Caco-2 (cell line): ENCODE results near the gene HEXA. TPM values are rescaled to one million over a fixed set of nuclear protein-coding genes. Genes with fewer than 3 reads are reported as not detected.

ENCODE experiments used
- BruUV-seq: library from RNA; stranded (reverse); fragments of 400-500 nt; replicated peaks from 2 replicates; lab custom pipeline; 2021; lab: Mats Ljungman, UMichigan
- CTCF ChIA-PET: fragments of 300-600 bp; sonication (Branson Sonifier 250); formaldehyde crosslinking; loops from one replicate; lab custom pipeline; 2022; ENCODE audit warnings: antibody characterized with exemption; lab: Charles Lee
- POLR2A ChIA-PET: fragments of 300-600 bp; sonication (Branson Sonifier 250); formaldehyde crosslinking; loops from one replicate; lab custom pipeline; 2022; ENCODE audit warnings: antibody characterized with exemption; lab: Charles Lee
- DNase-seq, 2 experiments: peaks; one replicate each; pipeline versions ENCODE4 v3.0.0 to v3.0.0-alpha.2; 2020 to 2022
- H3K27me3 ChIP-seq: replicated peaks from 2 replicates; pipeline ENCODE4 v1.6.0; 2011; ENCODE audit warnings: low read length; ENCODE audit not compliant: control insufficient read depth, insufficient read depth
- H3K36me3 ChIP-seq: 2 replicates; pipeline ENCODE4 v1.5.1; 2011; ENCODE audit warnings: low read length; ENCODE audit not compliant: control insufficient read depth, insufficient read depth
- H3K4me1 ChIP-seq: fragments of 250-450 bp; sonication (Bioruptor Pico); 2 replicates; pipeline ENCODE4 v1.5.1; 2020; ENCODE audit warnings: mild to moderate bottlenecking
- H3K4me3 ChIP-seq: 2 replicates; pipeline ENCODE4 v1.5.1; 2011; ENCODE audit warnings: low read depth, mild to moderate bottlenecking, control low read depth, low read length
- H3K9me3 ChIP-seq: fragments of 250-450 bp; sonication (Bioruptor Pico); 2 replicates; pipeline ENCODE4 v1.5.1; 2020; ENCODE audit warnings: mild to moderate bottlenecking, moderate library complexity
- H3K27ac Mint-ChIP-seq: one replicate; pipeline ENCODE4 v1.8.0; 2022; ENCODE audit warnings: mixed read lengths; ENCODE audit not compliant: unreplicated experiment
- H3K27me3 Mint-ChIP-seq: one replicate; pipeline ENCODE4 v1.8.0; 2022; ENCODE audit warnings: mixed read lengths; ENCODE audit not compliant: insufficient read depth, unreplicated experiment
- H3K36me3 Mint-ChIP-seq: one replicate; pipeline ENCODE4 v1.8.0; 2022; ENCODE audit warnings: mild to moderate bottlenecking, mixed read lengths; ENCODE audit not compliant: insufficient read depth, unreplicated experiment
- H3K4me1 Mint-ChIP-seq: one replicate; pipeline ENCODE4 v1.8.0; 2022; ENCODE audit warnings: low read depth, mixed read lengths; ENCODE audit not compliant: unreplicated experiment
- H3K4me3 Mint-ChIP-seq: one replicate; pipeline ENCODE4 v1.8.0; 2022; ENCODE audit warnings: mild to moderate bottlenecking, moderate library complexity, mixed read lengths; ENCODE audit not compliant: unreplicated experiment
- H3K9me3 Mint-ChIP-seq: one replicate; pipeline ENCODE4 v1.8.0; 2022; ENCODE audit warnings: mixed read lengths; ENCODE audit not compliant: unreplicated experiment
- intact Hi-C: fragments of 100-400 bp; cut with micrococcal nuclease; formaldehyde crosslinking; loops from one replicate; pipeline ENCODE4 v1.10.0; 2022; ENCODE audit not compliant: unreplicated experiment
- total RNA-seq: library from RNA; stranded (reverse); gene quantifications from 2 replicates; pipeline ENCODE4 v1.2.3, GENCODE V29; 2022
- TF ChIP-seq, protein P1 (sequence below), 2 experiments: fragments of 200-600 bp in 1 of 2; IDR thresholded peaks; 1 replicate in 1 of 2; 2 replicates in 1 of 2; pipeline versions ENCODE4 v1.5.1 to v1.8.0; 2011 to 2022; ENCODE audit warnings: antibody characterized with exemption in 1 of 2, control low read depth in 1 of 2, inconsistent platforms in 1 of 2, low read depth in 1 of 2, low read length in 1 of 2, mild to moderate bottlenecking in 1 of 2, moderate library complexity in 1 of 2; ENCODE audit not compliant: insufficient read depth in 1 of 2, severe bottlenecking in 1 of 2, unreplicated experiment in 1 of 2

HEXA gene
- total RNA-seq, 1 experiment from 2014 or later = 151 TPM

DNA sequence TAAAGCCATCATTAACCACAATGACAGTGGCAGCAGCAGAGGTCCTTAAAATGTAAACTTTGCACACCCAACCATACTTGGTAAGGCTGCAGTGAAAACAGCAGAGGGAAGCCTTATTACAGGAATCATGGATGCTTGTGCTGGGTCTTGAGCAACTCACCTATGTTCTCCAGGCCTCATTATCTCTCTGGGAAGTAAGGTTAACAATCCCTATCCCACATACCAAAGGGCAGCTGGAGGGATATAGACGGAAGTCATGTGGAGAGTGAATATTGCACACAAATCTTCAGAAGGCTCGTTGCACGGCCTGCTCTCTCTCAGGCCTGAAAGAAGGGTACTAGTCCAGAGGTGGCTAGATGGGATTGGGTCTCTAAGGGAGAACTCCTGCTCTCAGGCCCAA is 30.0 kb downstream of the HEXA start:
- POLR2A ChIA-PET = no interaction called here
- H3K4me1 Mint-ChIP-seq = no peaks in the 10 kb centered on the region
- DNase-seq = no peak
- no peaks in the 10 kb centered on the region for H3K27me3 ChIP-seq
- H3K36me3 ChIP-seq = no peaks in the 10 kb centered on the region; the same call in none of the 2 replicates
- peaks cover 19% of the 10 kb centered on the region for H3K36me3 Mint-ChIP-seq
- no peaks in the 10 kb centered on the region for H3K27me3 Mint-ChIP-seq
- H3K9me3 ChIP-seq = no peaks in the 10 kb centered on the region
- intact Hi-C loops = loop anchor here (10.0 kb wide), 1 partner anchor 129 kb away; the partner anchor contains the start of gene ARIH1
- H3K9me3 Mint-ChIP-seq = no peaks in the 10 kb centered on the region
- no peak overlapping the region for H3K27ac Mint-ChIP-seq
- CTCF ChIA-PET = no interaction called here
- no TSS peak for BruUV-seq
- no peak overlapping the region for H3K4me3 Mint-ChIP-seq
- H3K4me3 ChIP-seq = no peak overlapping the region
- H3K4me1 ChIP-seq = no peaks in the 10 kb centered on the region
- TF ChIP-seq, protein P1, sequence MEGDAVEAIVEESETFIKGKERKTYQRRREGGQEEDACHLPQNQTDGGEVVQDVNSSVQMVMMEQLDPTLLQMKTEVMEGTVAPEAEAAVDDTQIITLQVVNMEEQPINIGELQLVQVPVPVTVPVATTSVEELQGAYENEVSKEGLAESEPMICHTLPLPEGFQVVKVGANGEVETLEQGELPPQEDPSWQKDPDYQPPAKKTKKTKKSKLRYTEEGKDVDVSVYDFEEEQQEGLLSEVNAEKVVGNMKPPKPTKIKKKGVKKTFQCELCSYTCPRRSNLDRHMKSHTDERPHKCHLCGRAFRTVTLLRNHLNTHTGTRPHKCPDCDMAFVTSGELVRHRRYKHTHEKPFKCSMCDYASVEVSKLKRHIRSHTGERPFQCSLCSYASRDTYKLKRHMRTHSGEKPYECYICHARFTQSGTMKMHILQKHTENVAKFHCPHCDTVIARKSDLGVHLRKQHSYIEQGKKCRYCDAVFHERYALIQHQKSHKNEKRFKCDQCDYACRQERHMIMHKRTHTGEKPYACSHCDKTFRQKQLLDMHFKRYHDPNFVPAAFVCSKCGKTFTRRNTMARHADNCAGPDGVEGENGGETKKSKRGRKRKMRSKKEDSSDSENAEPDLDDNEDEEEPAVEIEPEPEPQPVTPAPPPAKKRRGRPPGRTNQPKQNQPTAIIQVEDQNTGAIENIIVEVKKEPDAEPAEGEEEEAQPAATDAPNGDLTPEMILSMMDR (IDR thresholded peaks at IDR 0.05; ENCODE audit: insufficient read depth in 1 of 2, low read depth in 1 of 2, low read length in 1 of 2, severe bottlenecking in 1 of 2, unreplicated experiment in 1 of 2) = no peak

DNA sequence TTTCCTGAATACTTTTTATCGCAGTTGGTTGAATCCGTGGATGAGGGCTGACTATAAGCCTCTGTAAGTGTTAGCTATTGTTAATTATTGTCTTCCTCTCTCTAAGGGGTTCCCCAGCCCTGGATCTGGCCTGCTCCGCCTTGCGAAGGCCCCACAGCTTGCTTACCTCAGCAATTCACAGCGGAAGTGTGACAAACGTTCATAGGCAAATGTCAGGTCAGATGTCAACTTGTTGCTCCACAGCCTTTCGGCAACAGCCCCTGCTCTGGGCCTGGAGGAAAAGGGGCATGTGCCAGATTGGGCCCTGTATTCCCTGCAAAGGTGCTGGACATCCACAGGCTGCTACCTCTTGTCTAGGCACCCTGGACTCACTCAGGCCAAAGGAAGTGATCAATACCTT is 30.5 kb downstream of the HEXA start:
- H3K9me3 ChIP-seq = no peaks in the 10 kb centered on the region
- no peaks in the 10 kb centered on the region for H3K4me1 ChIP-seq
- TF ChIP-seq, protein P1 (IDR thresholded peaks at IDR 0.05; ENCODE audit: insufficient read depth in 1 of 2, low read depth in 1 of 2, low read length in 1 of 2, severe bottlenecking in 1 of 2, unreplicated experiment in 1 of 2) = no peak
- H3K27me3 Mint-ChIP-seq = no peaks in the 10 kb centered on the region
- H3K27me3 ChIP-seq = no peaks in the 10 kb centered on the region
- no peaks in the 10 kb centered on the region; the same call in none of the 2 replicates for H3K36me3 ChIP-seq
- intact Hi-C loops = loop anchor here (10.0 kb wide), 1 partner anchor 130 kb away; the partner anchor contains the start of gene ARIH1
- no peak overlapping the region for H3K27ac Mint-ChIP-seq
- peaks cover 19% of the 10 kb centered on the region for H3K36me3 Mint-ChIP-seq
- H3K4me3 ChIP-seq = no peak overlapping the region
- no peaks in the 10 kb centered on the region for H3K4me1 Mint-ChIP-seq
- POLR2A ChIA-PET = no interaction called here
- H3K9me3 Mint-ChIP-seq = no peaks in the 10 kb centered on the region
- H3K4me3 Mint-ChIP-seq = no peak overlapping the region
- DNase-seq = no peak
- no TSS peak for BruUV-seq
- CTCF ChIA-PET = no interaction called here

DNA sequence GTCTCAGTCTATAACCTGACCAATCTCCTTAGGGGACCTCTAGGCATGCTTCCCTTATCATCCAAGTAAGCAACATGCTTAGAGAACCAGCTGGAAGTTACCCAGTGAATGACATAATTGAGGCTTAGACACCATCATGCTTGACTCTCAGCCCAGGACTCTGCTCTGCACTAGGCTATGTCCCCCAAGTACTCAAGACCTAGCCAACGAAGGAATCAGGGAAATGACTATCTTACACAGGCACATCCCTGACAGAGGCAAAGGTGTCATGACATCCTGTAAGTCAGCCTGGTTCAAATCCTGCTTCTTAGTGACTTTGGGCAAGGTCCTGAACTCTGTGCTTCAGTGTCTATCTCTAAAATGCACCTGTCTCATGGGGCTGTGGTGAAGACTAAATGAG is 31.2 kb downstream of the HEXA start:
- H3K9me3 ChIP-seq = no peaks in the 10 kb centered on the region
- POLR2A ChIA-PET = no interaction called here
- H3K4me3 ChIP-seq = no peak overlapping the region
- no TSS peak for BruUV-seq
- no peak overlapping the region for H3K27ac Mint-ChIP-seq
- H3K27me3 ChIP-seq = no peaks in the 10 kb centered on the region
- CTCF ChIA-PET = no interaction called here
- TF ChIP-seq, protein P1 (IDR thresholded peaks at IDR 0.05; ENCODE audit: insufficient read depth in 1 of 2, low read depth in 1 of 2, low read length in 1 of 2, severe bottlenecking in 1 of 2, unreplicated experiment in 1 of 2) = no peak
- H3K9me3 Mint-ChIP-seq = no peaks in the 10 kb centered on the region
- no peak for DNase-seq
- H3K4me3 Mint-ChIP-seq = no peak overlapping the region
- no peaks in the 10 kb centered on the region for H3K27me3 Mint-ChIP-seq
- intact Hi-C loops = loop anchor here (5.0 to 10.0 kb wide), 2 partner anchors 130 to 243 kb away; partner anchors contain the start of gene ARIH1
- H3K36me3 ChIP-seq = no peaks in the 10 kb centered on the region; the same call in none of the 2 replicates
- no peaks in the 10 kb centered on the region for H3K4me1 ChIP-seq
- H3K36me3 Mint-ChIP-seq = peaks cover 19% of the 10 kb centered on the region
- H3K4me1 Mint-ChIP-seq = no peaks in the 10 kb centered on the region
